ENCODE measurements around the gene RBFOX1. TPM values are rescaled to one million over a fixed set of nuclear protein-coding genes. Genes with fewer than 3 reads are reported as not detected.

Gene RBFOX1
- total RNA-seq, 2 experiments from 2014 or later: not detected

DNA sequence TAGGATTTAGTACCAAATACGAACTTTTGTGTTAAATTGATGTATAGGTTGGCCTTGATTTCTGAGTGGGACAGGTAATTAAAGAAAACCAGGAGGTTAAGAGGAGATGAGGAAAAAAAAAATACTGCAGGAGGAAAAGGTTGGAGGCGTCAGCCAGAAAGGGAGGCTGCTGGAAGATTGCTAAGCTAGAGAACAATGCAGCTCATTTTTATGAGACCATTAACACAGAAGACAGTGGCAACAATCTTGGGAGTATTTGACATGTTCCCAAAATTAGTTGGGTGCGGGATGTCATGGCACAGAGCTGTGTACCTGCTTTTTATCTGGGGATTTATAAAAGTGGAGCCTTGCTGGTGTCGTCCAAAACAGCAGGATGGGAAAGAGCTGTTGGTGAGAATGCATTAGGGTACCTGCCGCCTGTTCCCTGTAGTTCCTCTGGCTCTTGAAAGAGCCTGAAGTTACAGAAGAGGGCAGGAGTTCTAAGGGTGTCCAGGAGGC is 229.3 kb downstream of the RBFOX1 start:
- DNase-seq: no peak
- CTCF ChIA-PET: no interaction called here

DNA sequence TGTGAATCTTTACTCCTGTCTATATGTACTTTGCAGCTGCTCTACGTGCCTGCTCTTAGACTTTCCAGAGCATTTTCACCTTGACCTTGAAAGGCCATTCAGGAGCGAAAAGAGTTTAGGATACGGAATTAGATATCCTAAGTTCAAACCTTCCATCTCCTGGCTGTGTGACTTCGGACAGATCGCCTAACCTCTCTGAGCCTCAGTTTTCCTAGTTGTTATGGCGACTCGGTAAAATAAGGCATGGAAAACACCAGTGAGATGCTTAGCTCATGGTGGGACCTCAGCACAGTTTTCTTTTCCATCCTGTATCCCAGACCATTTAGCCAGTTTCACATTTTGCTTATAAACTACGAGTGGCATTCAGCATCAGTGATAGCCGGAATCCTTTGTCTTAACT is 233.7 kb downstream of the RBFOX1 start:
- Mint-ChIP-seq H3K36me3 (ENCODE audit: low read depth) (no peaks in the 10 kb centered on the region), H3K27ac (no peak overlapping the region), H3K9me3 (peaks cover 8% of the 10 kb centered on the region), H3K27me3 (no peaks in the 10 kb centered on the region), H3K4me1 (no peaks in the 10 kb centered on the region), H3K4me3 (no peak overlapping the region)
- POLR2A ChIA-PET: no interaction called here
- CTCF ChIA-PET: no interaction called here
- no peak for DNase-seq

More for the DNA sequence above, 229.3 kb downstream of the RBFOX1 start:
- Mint-ChIP-seq H3K4me1 (no peaks in the 10 kb centered on the region), H3K36me3 (ENCODE audit: low read depth) (no peaks in the 10 kb centered on the region), H3K27ac (no peak overlapping the region), H3K4me3 (no peak overlapping the region), H3K27me3 (no peaks in the 10 kb centered on the region), H3K9me3 (peaks cover 5% of the 10 kb centered on the region)
- POLR2A ChIA-PET: no interaction called here

DNA sequence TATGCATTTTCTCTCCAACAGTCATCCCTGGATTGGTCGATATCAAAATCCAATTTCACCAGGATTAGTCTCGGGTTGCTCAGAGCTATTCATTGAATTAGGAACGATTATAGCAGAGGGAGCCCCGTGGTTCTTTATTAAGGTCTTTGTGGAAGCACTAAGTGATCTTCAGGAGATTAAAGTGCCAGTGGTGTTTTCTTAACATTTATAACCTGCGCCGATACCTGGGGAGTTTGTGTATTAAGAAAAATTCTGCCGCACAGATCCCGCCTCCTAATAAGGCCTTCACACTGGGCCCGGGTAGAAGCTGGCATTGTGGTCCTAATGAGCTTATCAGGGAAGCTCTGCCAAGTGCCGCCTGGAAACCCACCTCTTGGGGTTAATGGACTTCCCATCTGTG is 238.7 kb downstream of the RBFOX1 start:
- Mint-ChIP-seq H3K4me1 (no peaks in the 10 kb centered on the region), H3K4me3 (no peak overlapping the region), H3K9me3 (peaks cover 14% of the 10 kb centered on the region), H3K36me3 (ENCODE audit: low read depth) (no peaks in the 10 kb centered on the region), H3K27ac (no peak overlapping the region), H3K27me3 (no peaks in the 10 kb centered on the region)
- ChIA-PET POLR2A (no interaction called here), CTCF (no interaction called here)
- no peak for DNase-seq

DNA sequence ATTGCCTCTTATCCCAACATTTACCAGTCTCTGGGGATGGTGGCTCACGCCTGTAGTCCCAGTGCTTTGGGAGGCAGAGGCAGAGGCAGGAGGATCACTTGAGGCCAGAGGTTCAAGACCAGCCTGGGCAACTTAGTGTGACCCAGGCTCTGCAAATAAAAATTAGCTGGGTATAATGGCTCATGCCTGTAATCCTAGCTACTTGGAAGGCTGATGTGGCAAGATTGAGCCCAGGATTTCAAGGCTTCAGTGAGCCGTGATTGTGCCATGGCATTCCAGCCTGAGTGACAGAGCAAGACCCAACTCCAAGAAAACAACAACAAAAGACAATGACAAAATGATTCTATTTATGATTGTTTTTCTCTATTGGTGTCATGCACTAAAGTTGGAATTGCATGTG is 244.9 kb downstream of the RBFOX1 start:
- H3K4me3 Mint-ChIP-seq: no peak overlapping the region
- H3K27me3 Mint-ChIP-seq: no peaks in the 10 kb centered on the region
- no peaks in the 10 kb centered on the region for H3K36me3 Mint-ChIP-seq (ENCODE audit: low read depth)
- POLR2A ChIA-PET: no interaction called here
- H3K4me1 Mint-ChIP-seq: no peaks in the 10 kb centered on the region
- peaks cover 12% of the 10 kb centered on the region for H3K9me3 Mint-ChIP-seq
- H3K27ac Mint-ChIP-seq: no peak overlapping the region
- no peak for DNase-seq
- CTCF ChIA-PET: no interaction called here

DNA sequence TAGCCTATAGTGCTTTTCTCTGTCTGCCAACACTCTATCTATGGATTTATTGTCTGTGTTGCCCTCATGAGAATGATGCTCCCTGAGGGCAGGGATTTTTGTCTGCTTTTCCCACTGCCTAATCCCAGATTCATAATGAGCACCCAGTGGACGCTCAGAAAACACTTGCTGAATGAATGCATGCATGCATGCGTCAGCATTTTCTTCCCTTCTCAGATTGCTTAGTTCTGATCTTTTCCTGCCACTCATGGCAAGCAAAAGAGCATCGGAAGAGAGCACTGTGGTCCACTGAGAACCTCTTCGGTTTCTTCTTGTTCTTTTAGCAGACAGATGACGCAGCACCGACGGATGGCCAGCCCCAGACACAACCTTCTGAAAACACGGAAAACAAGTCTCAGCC is 246.8 kb downstream of the RBFOX1 start:
- Mint-ChIP-seq H3K4me1 (no peaks in the 10 kb centered on the region), H3K27ac (no peak overlapping the region)

DNA sequence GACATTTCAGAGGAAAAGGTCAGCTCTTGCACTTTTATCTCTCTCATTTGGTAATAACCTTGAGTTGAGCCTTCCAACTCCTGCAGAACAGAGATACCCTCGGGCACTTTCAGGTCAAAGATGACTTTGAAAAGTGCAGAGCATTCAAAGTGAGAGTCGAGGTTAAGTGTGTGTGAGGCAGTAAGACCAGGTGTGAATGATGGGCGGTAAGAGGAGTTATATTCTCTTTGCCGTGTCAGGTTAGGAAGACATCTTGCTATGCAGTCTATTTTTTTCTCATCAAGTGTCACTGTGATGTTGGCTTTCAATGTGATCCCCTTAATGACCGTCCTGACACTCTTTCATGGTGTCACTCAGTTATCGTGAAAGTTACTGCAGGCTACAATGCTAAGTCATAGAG is 248.5 kb downstream of the RBFOX1 start:
- Mint-ChIP-seq H3K27ac (no peak overlapping the region), H3K9me3 (peaks cover 8% of the 10 kb centered on the region), H3K4me3 (no peak overlapping the region), H3K27me3 (no peaks in the 10 kb centered on the region), H3K36me3 (ENCODE audit: low read depth) (no peaks in the 10 kb centered on the region), H3K4me1 (no peaks in the 10 kb centered on the region)
- POLR2A ChIA-PET: no interaction called here
- no peak for DNase-seq
- CTCF ChIA-PET: no interaction called here

More for the DNA sequence above, 246.8 kb downstream of the RBFOX1 start:
- Mint-ChIP-seq H3K36me3 (ENCODE audit: low read depth) (no peaks in the 10 kb centered on the region), H3K4me3 (no peak overlapping the region), H3K9me3 (peaks cover 8% of the 10 kb centered on the region), H3K27me3 (no peaks in the 10 kb centered on the region)
- CTCF ChIA-PET: no interaction called here
- POLR2A ChIA-PET: no interaction called here
- no peak for DNase-seq

DNA sequence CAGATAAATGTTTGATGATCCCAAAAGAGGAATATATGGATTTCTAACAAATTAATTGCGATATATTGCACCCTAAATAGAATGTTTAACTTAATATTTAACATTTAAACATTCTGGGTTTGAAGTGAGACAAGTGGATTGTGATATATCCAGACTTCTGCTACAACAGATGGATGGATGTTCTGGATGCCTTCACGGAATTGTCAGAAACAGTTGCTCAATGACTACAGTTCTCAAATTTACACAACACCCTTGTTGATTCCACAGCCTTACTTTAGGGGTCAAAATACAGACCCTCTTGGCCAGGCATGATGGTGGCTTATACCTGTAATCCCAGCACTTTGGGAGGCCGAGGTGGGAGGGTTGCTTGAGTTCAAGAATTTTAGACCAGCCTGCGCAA is 250.8 kb downstream of the RBFOX1 start:
- H3K36me3 Mint-ChIP-seq (ENCODE audit: low read depth): no peaks in the 10 kb centered on the region
- no peak for DNase-seq
- peaks cover 8% of the 10 kb centered on the region for H3K9me3 Mint-ChIP-seq
- ChIA-PET POLR2A (no interaction called here), CTCF (no interaction called here)
- no peak overlapping the region for H3K4me3 Mint-ChIP-seq
- H3K27ac Mint-ChIP-seq: no peak overlapping the region
- no peaks in the 10 kb centered on the region for H3K4me1 Mint-ChIP-seq
- H3K27me3 Mint-ChIP-seq: no peaks in the 10 kb centered on the region

DNA sequence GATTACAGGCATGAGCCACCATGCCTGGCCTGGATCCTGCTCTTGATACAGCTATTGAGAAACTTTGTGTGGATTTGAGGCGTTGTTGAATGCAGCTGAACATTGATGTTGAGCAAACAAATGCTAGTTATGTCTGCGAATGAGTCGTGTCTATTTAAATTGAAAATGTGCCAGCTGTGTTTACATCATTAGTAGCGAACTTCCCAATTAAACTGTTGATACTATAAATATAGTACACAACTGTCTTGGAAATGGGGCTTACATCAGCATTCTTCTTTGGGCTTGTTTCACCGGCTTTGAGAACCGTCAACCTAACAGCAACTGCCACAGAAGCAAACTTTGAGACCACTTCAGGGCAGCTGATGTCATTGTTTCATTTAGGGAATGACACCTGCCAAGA is 251.9 kb downstream of the RBFOX1 start:
- H3K9me3 Mint-ChIP-seq: peaks cover 3% of the 10 kb centered on the region
- no peaks in the 10 kb centered on the region for H3K36me3 Mint-ChIP-seq (ENCODE audit: low read depth)
- ChIA-PET POLR2A (no interaction called here), CTCF (no interaction called here)
- no peak overlapping the region for H3K4me3 Mint-ChIP-seq
- no peaks in the 10 kb centered on the region for H3K4me1 Mint-ChIP-seq
- no peak overlapping the region for H3K27ac Mint-ChIP-seq
- DNase-seq: no peak
- no peaks in the 10 kb centered on the region for H3K27me3 Mint-ChIP-seq

DNA sequence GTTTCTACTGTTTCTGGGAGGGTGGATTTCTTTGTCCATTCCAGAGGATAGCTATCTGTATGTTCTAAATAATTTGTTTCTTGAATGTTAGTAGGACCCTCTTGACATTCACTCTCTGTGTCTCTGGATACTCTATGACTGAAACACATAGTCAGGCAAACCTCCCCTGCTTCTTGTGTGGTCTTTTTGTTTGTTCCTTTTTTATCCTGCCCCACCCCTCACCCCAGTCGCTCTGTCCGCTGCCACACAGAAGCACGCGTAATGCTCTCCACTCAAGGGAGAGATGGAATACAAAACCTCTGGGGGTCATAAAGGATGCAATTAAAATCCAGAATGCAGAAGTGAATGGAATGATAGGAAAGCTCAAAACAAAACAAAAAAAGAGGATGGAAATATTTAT is 253.1 kb downstream of the RBFOX1 start:
- POLR2A ChIA-PET: no interaction called here

DNA sequence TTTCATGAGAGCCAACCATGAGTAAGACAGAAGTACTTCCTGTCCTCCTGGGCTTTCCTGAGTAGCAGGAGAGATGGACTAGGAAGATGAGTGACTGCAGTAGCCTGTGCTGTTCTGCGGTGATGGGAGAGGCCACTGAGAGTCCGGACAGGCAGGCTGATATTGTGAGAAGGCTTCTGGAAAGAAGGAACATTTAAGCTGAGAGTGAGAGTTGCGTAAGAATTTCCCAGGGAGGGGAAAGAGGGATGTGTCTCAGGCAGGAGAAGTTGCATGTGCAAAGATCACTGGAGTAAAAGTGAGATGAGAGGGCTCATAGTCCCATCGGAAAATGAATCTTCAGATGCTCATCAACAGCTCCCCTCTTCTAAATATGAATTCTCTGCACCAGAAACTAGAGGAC is 258.3 kb downstream of the RBFOX1 start:
- no peak overlapping the region for H3K27ac Mint-ChIP-seq
- peaks cover 4% of the 10 kb centered on the region for H3K9me3 Mint-ChIP-seq
- no peak for DNase-seq
- ChIA-PET CTCF (no interaction called here), POLR2A (no interaction called here)
- H3K4me3 Mint-ChIP-seq: no peak overlapping the region
- H3K36me3 Mint-ChIP-seq (ENCODE audit: low read depth): no peaks in the 10 kb centered on the region
- H3K4me1 Mint-ChIP-seq: no peaks in the 10 kb centered on the region
- H3K27me3 Mint-ChIP-seq: no peaks in the 10 kb centered on the region

More for the DNA sequence above, 253.1 kb downstream of the RBFOX1 start:
- CTCF ChIA-PET: no interaction called here
- no peak for DNase-seq
- Mint-ChIP-seq H3K27me3 (no peaks in the 10 kb centered on the region), H3K4me1 (no peaks in the 10 kb centered on the region), H3K27ac (no peak overlapping the region), H3K36me3 (ENCODE audit: low read depth) (no peaks in the 10 kb centered on the region), H3K4me3 (no peak overlapping the region), H3K9me3 (peaks cover 3% of the 10 kb centered on the region)

DNA sequence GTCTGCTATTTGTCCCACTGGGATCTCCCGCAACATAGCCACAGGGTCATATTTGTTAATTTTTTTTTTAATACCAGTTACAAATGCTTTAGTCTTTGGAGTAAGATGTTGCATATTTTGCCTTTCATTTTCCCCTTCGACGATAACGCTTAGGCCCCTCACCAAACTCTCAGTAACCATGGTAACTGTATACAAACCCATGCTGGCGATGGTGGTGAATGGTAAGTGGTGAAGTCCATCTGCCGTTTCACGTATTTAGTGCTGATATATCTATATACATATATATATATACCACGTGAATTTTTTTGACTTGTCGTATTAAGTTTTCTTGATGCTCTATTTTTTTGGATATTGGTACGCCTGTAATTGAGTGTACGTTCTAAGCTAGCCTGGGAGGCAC is 263.7 kb downstream of the RBFOX1 start:
- Mint-ChIP-seq H3K4me1 (no peaks in the 10 kb centered on the region), H3K36me3 (ENCODE audit: low read depth) (no peaks in the 10 kb centered on the region), H3K27me3 (no peaks in the 10 kb centered on the region), H3K4me3 (no peak overlapping the region), H3K27ac (no peak overlapping the region), H3K9me3 (peaks cover 7% of the 10 kb centered on the region)
- POLR2A ChIA-PET: no interaction called here
- no peak for DNase-seq
- CTCF ChIA-PET: no interaction called here

DNA sequence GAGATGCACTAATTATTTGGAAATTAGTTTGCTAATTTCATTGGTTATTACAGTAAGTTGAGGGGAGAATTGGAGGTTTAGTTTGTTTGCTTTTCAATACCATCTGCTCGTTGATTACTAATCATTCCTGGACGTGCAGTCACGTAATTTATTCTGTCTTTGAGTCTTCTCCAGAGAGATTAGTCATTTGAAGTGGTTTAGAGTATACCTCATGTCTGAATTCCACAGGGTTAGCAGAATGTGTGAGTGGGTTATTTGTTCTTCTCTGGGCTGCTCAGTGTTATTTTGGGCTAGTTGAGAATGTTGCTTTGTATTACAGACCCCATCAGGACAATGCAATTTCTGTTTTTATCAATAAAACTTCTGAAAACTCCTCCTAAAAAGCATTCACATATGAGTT is 265.0 kb downstream of the RBFOX1 start:
- CTCF ChIA-PET: no interaction called here
- H3K9me3 Mint-ChIP-seq: peaks cover 7% of the 10 kb centered on the region
- H3K4me3 Mint-ChIP-seq: no peak overlapping the region
- no peaks in the 10 kb centered on the region for H3K4me1 Mint-ChIP-seq
- no peaks in the 10 kb centered on the region for H3K36me3 Mint-ChIP-seq (ENCODE audit: low read depth)
- DNase-seq: no peak
- H3K27me3 Mint-ChIP-seq: no peaks in the 10 kb centered on the region
- POLR2A ChIA-PET: no interaction called here
- no peak overlapping the region for H3K27ac Mint-ChIP-seq

DNA sequence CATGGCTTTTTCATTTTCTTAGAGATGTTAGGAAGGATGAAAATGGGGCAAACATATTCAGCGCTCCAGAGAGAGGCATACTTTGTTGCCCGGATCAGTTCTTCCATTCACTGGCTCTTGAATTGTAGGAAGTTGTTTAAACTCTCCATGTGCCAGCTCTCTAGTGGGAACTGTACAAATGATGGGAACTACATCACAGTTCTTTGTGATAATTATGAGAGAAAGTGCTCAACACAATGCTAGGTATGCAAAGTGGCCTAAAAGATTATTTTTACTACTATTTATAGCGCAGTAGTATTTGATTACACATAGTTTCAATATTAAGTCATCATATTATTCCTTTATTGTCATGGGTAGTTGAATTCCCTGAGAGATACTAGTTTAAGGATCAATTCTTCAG is 268.5 kb downstream of the RBFOX1 start:
- no peak overlapping the region for H3K27ac Mint-ChIP-seq

DNA sequence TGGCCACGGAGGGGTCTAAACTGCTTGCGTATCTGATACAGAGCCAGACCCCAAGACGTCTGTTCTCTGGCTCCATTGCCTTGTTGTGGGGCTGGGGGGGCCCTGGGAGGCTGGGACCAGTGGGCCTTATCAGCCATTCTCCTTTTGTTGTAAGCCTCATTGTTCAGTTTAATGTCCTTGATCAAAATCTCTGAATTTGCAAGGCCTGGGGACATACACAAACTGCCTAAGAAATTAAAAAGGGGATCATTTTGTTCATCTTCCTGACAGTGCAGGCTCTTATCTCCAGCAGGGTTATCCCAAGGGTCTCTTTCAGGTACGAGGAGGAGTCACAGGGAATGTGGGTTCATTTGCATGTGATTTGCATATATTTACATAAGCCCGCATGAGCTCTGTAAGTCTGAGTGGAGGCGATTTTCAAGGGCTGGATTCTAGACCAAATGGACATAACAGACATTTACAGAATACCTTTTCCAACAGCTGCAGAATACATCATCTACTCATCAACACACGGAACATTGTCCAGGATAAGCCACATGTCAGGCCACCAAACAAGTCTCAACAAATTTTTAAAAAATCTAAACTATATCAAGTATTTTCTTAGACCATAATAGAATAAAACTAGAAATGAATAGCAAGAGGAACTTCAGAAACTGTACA is 269.8 kb downstream of the RBFOX1 start:
- CTCF ChIA-PET: no interaction called here
- Mint-ChIP-seq H3K36me3 (ENCODE audit: low read depth) (no peaks in the 10 kb centered on the region), H3K4me3 (no peak overlapping the region), H3K27ac (no peak overlapping the region), H3K4me1 (no peaks in the 10 kb centered on the region), H3K9me3 (peaks cover 7% of the 10 kb centered on the region), H3K27me3 (no peaks in the 10 kb centered on the region)
- POLR2A ChIA-PET: no interaction called here
- no peak for DNase-seq

More for the DNA sequence above, 268.5 kb downstream of the RBFOX1 start:
- H3K36me3 Mint-ChIP-seq (ENCODE audit: low read depth): no peaks in the 10 kb centered on the region
- ChIA-PET POLR2A (no interaction called here), CTCF (no interaction called here)
- H3K9me3 Mint-ChIP-seq: peaks cover 11% of the 10 kb centered on the region
- no peaks in the 10 kb centered on the region for H3K4me1 Mint-ChIP-seq
- H3K4me3 Mint-ChIP-seq: no peak overlapping the region
- no peaks in the 10 kb centered on the region for H3K27me3 Mint-ChIP-seq
- no peak for DNase-seq
